NCI-H526 treated with DMSO at 0.1 percent for 48 hours (cell line): Measurements from ENCODE around the gene SOAT2.
"Not testable (repeated sequence)": the region's sequence is repeated elsewhere in the genome, so short reads cannot be mapped to it uniquely, and the experiment has no call there.

Experiments used
- DNase-seq: peaks from one replicate; lab custom pipeline; 2025; lab: John Stamatoyannopoulos, UW

Gene SOAT2

DNA sequence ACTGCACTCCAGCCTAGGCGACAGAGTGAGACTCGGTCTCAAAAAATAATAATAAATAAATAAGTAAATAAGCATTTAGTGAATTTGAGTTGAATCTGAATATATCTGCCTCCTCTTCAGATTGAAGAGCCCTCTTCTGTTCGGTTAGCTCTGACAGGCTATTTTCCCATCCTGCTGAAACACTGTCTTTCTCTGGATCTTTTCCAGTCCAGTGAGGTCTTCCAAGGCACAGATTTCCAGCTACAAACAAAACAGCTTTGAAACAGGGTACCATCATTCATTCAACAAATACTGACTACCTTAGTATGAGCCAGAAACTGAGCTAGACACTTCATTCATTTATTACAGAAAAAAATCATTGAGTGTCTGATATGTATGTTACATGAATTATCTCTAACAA lies 16.9 kb upstream of the SOAT2 start:
- DNase-seq = no peak

DNA sequence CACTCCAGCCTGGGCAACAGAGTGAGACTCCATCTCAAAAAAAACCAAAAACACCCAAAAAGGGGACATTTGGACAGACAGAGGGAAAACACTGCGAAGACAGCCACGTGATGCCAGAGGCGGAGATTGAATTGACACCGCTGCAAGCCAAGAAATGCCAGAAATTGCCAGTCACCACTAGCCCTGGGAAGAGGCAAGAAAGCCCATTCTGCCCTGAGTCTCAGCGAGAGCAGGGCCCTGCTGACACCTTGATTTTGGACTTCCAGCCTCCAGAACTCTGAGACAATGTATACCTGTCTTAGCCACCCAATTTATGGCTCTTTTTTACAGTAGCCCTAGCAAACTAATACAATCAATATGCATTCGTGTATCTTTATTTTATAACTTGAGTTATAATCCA lies 13.2 kb upstream of the SOAT2 start:
- DNase-seq = no peak

DNA sequence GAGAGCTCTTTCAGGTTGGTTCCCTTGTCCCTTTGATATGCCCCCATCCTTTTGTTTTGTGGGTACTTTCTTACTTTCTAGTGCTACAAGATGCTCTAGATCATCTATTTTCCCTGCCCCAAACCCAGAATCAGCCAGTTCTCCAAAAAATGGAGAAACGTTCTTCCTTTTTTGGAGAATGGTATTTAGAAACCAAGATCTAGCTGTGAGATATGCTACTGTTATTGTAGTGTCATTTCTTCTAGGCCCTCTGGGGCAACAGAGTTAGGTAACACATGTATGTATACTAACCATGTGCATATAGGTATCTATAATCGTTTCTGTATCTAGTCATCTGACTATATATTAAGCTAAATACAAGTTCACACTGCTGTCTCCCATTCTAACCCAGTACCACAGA lies 12.7 kb upstream of the SOAT2 start:
- DNase-seq = no peak

DNA sequence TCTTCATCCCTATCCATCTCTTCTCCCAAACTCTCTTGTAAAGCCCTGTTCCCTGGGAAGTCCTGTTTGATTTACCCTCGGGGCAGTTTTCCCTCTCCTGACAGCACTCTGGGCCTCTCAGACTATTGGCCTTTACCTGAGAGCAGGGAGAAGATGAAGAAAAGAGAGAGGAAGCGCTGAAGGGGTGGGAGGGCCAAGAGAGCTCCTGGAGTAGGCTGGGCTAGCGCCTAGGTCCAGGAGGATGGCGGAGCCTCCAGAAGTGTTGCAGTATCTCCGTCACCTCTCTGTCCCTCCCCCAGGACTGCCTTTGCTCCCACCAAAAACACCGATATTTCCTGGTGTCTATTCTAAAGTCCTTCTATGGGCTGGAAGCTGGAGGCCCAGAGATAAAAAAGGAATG lies 11.5 kb upstream of the SOAT2 start:
- no peak for DNase-seq

DNA sequence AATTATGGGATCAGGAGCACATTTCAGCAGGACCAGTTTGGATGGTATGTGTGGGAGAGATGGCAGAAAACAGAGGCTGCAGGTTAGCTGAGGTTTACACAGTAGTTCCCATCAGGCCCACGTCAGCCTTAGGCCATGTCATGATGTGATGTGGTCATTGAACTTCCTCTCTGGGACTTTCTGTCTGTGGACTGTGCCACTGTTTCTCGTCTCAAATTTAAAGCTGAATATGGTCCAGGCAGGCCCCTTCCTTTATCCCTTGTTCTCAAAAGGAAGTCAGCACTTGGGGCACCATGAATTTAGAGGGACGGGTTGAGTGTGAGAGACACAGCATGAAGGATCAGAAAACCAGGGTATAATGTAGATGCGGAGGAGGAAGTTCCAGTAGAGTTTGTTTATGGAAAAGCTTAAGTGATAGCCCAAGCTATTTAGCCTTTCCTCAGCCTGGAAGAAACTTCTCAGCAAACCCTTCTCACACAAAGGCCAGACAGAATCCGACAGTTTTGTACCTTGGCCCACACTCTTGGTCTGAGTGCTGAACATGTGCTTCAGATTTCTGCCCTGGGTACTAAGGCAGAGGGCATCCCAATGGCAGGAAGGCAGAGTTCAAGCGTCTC lies 9.4 kb upstream of the SOAT2 start:
- no peak for DNase-seq

DNA sequence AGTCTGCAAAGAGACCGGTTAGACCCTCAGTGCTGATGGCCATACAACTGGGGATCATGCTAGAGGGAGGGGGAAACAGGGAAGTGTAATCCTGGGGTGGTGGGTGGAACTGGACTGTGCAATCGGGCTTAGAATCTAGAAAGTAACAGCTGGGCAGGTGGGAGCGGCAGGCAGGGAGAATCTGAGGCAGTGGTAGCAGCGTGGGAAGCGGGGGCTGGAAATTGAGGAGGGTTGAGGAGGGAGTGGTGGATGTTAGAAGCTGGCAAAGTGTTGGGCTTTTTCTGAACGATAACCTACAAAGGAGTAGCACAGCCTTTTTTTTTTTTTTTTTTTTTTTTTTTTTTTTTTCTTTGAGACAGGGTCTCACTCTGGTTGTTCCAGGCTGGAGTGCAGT lies 8.9 kb upstream of the SOAT2 start:
- DNase-seq = no peak

DNA sequence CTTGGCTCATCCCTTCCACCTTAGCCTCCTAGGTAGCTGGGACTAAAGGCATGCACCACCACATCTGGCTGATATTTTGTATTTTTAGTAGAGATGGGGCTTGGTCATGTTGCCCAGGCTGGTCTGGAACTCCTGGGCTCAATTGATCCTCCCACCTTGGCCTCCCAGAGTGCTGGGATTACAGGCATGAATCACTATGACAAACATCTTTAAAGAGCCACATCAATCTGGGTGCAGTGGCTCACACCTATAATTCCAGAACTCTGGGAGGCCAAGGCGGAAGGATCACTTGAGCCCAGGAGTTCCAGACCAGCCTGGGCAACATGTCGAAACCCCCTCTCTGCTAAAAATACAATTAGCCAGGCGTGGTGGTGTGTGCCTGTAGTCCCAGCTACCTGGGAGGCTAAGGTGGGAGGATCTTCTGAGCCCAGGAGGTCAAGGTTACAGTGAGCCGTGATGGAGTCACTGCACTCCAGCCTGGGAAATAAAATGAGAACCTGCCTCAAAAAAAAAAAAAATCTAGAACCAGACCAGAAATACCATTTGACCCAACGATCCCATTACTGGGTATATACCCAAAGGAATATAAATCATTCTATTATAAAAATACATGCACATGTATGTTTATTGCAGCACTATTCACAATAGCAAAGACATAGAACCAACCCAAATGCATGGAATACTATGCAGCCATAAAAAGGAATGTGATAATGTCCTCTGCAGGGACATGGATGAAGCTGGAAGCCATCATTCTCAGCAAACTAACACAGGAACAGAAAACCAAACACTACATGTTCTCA lies 8.3 kb upstream of the SOAT2 start:
- DNase-seq = not testable (repeated sequence)

DNA sequence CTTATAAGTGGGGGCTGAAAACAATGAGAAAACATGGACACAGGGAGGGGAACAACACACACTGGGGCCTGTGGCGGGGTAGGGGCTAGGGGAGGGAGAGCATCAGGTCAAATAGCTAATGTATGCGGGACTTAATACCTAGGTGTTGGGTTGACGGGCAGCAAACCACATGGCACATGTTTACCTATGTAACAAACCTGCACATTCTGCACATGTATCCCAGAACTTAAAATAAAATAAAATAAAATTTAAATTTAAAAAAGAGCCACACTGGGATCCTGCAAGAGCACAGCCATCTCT lies 7.7 kb upstream of the SOAT2 start:
- not testable (repeated sequence) for DNase-seq

DNA sequence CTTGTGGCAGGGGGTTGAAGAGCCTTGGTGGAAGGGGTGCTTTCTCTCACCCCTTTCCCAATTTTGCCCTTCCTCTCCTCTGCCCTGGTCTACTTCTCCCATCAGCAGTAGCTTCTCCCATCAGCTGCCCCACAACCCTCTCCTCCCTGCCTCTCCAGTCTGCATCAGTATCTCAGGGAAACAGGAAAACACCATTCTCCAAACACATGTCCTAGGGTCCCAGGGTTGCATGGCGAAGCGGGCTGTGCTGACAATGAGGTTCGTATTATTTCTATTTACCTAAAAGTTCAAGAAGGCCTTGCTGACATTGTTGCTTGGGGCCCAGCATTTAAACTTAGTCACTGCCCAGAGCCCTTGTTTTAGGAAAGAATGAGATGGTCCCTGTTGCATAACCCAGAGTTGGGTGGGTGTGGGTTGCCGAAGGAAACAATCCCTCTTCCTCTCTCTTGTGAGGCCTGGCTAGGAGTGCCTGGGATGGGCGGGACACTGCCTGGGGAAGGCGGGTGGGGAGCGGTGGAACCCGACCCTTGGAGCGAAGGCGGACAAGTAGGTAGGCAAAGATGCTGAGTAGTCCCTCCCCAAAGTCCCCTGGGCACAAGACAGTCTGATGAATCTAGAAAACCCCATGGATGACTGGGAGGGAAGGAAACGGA lies 7.1 kb upstream of the SOAT2 start:
- no peak for DNase-seq

DNA sequence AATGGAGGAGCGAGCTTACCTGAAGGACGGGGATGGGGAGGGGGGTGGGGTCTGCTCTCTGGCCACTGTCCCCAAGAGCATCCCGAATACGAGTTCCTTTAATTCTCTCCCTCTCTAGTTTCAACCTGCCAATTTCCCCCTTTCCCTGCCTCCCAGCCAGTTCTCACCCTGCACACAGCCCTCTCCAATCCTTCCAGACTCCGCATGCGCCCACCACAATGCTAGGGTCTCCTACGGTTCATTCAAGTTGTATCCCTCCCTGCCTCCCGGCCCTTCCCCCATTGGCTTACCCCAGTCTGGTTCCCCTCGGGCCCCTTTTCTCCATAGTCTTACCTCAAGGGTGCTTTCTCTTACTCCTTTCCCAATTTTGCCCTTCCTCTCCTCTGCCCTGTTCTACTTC lies 6.5 kb upstream of the SOAT2 start:
- no peak for DNase-seq

DNA sequence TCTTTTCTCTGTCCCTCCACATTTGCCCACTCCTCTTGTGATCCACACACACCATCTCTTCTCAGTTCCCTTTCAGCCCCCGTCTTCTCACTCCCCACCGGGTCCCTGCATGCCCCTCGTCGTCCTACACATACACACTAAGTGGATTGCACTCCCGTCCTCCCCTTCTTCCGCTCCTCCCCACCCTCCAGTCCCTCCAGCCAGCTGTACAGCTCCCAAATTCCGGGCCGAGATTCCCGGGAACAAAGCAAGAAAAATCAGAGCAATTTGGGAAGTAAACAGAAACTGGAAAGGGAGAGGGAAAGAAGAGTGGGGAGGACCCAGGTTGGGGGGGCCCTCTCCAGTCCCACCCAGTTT lies 6.1 kb upstream of the SOAT2 start:
- DNase-seq = no peak

DNA sequence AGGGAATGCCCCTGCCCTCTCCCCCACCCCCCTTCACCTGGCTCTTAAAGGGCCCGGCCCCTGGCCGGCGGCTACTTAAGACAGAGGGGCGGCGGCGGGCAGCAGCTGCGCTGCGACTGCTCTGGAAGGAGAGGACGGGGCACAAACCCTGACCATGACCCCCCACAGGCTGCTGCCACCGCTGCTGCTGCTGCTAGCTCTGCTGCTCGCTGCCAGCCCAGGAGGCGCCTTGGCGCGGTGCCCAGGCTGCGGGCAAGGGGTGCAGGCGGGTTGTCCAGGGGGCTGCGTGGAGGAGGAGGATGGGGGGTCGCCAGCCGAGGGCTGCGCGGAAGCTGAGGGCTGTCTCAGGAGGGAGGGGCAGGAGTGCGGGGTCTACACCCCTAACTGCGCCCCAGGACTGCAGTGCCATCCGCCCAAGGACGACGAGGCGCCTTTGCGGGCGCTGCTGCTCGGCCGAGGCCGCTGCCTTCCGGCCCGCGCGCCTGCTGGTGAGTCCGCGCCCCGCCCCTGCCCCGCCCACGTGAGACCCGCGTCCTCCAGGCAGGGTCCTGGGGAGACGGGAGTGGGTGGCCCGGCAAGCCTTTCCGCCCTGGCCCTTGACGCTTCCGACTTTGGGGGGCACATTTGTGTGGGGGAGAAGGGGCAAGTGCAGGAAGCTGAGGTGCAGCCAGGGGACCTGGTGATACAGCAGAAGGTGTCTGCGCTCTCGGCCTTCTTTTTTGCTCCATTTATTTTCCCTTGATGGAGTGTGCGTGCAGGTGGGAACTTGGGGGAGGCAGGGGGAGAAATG lies 5.5 kb upstream of the SOAT2 start, which contains the start of gene IGFBP6:
IGFBP6 (plus strand) TSS at position 104 of the 790 bp plus-strand sequence; CDS start at position 155, 51 bp downstream.
- no peak for DNase-seq

DNA sequence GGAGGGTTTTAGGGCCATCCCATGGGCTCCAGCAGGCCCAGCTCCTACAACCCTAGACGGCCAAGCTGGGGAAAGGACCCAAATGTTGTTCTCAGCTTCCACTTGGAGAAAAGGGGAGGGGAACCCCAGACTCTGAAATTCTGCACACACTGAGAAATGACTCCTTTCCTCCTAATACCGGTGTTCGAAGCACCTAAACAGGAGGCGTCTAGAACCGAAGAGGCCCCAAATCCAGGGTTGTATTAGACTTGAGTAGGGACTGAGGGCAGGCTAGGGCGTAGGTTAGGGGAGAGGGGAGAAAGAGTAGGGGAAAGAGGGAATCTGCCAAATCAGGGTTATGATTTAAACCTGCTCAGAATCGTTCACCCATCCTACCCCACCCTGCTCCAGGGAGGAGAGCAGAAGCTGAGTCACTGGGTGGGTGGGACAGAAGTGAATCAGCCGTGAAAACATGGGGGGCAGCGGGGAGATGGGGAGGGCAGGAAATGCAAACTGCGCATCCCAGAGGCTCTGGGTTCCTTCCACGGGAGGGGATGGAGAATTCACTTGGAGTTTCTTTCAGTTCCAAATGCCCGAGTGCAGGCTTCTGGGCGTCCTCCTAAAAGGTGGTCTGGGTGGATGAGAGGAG lies 4.8 kb upstream of the SOAT2 start:
- DNase-seq = no peak

DNA sequence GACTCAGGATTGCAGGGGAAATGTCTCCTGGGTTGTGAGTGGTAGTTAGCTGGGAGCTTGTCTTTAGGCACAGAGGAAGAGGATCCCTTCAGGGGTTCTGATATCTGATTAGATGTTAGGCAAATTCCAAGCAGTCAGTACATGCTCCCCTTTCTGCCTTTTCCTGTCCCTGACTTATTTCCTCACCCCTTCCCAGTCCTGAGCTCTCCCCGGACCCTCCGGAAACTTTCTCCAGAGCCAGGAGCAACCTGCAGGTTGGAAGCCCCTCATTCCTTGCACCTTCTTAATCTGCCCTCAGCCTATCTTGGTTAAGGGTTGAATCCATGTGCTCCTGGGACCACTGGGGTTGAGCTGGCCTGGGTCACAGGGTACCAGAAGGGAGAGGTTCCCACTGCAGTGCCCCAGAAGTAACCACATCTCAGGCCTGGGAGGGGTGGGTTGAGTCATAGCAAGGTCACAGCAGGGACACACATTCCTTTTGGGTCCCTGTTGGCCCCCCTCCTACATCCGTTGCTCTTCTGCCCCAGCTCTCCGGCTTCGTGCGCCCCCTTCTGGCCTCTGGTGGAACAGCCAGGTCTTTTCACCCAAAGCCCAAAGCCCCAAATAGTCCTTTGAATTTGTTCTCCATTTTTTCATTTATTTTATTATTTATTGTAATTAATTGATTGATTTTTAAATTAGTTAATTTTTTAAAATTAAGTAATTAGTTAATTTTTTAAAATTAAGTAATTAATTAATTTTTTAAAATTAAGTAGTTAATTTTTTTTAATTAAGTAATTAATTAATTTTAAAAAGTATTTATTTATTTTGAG lies 4.0 kb upstream of the SOAT2 start:
- DNase-seq = peak; percentile 6

DNA sequence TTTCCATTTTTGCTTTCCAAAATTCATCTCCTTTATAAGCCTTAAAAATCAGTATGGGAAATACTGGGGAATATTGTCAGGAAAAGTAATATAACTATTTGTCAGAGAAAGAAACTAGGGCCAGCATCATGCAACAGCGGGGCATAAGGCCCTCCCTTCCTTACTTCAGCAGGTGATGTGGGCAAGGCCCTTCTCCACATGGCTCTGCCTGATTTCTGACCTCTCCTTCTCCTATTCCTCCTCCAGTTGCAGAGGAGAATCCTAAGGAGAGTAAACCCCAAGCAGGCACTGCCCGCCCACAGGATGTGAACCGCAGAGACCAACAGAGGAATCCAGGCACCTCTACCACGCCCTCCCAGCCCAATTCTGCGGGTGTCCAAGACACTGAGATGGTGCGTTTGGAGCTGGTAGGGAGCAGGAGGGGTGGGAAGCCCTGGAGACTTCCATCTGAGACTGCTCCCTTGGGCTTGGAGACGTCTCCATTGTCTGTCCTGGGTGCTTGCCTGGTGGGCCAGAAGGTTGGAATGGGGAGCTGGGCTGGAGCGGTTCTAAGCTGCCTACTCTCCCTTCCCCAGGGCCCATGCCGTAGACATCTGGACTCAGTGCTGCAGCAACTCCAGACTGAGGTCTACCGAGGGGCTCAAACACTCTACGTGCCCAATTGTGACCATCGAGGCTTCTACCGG lies 2.7 kb upstream of the SOAT2 start:
- DNase-seq = no peak

DNA sequence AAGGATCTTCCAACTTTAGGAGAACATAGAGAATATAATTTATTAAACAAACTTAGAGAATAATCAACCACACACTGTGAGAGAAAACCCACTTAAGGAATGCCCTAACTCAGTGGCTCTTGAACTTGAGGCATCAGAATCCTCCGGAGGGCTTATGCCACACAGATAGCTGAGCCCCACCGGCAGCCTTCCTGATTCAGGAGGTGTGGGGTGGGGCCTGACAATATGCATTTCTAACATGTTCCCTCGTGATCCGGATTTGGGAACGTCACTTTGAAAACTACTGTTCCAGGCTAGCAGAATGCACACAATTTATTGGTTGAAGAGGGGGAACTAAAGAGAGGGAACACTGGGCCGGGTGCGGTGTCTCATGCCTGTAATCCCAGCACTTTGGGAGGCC lies 2.0 kb upstream of the SOAT2 start:
- DNase-seq = no peak

DNA sequence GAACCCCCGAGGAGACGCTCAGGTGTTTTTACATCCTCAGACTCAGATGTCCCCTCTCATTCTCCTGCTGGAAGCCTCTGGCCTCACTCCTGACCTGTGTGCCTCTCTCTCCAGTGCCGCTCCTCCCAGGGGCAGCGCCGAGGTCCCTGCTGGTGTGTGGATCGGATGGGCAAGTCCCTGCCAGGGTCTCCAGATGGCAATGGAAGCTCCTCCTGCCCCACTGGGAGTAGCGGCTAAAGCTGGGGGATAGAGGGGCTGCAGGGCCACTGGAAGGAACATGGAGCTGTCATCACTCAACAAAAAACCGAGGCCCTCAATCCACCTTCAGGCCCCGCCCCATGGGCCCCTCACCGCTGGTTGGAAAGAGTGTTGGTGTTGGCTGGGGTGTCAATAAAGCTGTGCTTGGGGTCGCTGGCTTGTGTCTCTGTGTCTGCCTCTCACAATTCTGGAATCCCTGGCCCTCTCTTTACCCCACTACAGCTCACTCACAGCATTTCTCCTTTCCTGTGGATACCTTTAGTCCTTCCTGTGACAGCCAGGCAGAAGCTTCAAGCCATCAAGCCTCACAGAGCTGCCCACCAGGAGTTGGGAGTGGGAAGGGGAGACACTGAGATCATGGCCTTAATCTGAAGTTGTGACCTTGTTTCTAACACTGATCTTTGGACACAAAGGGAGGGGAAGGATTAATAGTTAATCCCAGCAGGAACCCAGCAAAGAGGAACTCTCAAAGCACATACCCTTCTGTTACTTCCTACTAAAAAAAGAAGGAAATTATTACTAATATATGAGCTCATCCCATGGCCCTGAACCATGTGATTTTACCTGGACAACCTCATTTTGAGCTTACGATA lies 1.1 kb upstream of the SOAT2 start:
- no peak for DNase-seq

DNA sequence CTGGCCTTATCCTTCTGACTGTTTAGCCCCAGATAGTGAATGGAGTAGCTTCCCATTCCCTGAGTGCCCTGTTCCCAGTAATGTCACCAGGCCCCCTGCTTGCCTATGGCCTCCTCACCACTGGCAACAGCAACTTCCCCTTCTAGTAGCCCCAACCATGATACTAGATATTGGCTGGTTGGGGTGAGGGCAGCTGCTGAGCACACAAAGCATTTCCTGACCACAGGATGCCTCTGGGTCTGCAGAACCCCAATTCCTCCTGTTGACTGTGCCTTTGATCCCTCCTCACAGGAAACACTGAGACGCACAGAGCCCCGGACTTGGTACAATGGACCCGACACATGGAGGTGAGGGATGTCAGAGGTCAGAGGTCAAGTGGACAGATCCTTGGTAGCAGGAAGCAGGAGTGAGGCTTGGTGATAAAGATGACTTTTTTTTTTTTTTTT lies 597 bp downstream of the SOAT2 start:
- no peak for DNase-seq

DNA sequence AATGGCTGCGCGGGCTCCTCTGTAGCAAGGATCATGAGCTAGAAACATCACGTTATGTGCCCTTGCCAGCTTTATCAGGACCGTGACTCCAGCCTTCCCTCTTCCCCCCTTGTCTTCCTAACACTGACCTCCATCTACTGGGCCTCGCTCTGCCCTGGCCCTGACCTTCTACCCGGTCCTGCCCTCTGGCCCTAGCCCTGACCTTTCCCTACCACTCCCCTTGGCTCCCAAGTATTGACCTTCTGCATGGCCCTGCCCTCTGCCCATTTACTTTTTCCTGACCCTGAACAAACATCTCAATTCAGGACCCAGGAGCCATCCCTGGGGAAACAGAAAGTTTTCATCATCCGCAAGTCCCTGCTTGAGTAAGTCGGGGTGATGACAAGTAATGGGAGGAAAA lies 2.0 kb downstream of the SOAT2 start:
- DNase-seq = no peak
